A549 (cell line): ENCODE data around the gene CA7.

Source experiments
- CEBPB ChIP-seq, 2 experiments: fragments of >200 bp in 1 of 2; sonication (Bioruptor Twin) in 1 of 2; formaldehyde crosslinking in 1 of 2; IDR thresholded peaks; 2 replicates each; pipeline ENCODE4 v1.6.1; 2012 to 2016
- CHD2 ChIP-seq: fragments of 150-350 bp; IDR thresholded peaks from 2 replicates; pipeline ENCODE4 v1.6.1; 2014; ENCODE audit warnings: low read length; ENCODE audit not compliant: partially characterized antibody
- EP300 ChIP-seq, 2 experiments: fragments of >200 bp; sonication (Bioruptor Twin); formaldehyde crosslinking; IDR thresholded peaks; 2 replicates in 1 of 2; 3 replicates in 1 of 2; pipeline ENCODE4 v1.6.1; 2016 to 2017
- POLR2A ChIP-seq: IDR thresholded peaks from 2 replicates; pipeline ENCODE4 v1.6.1; 2012; ENCODE audit warnings: mild to moderate bottlenecking, low read length
- RAD21 ChIP-seq, 2 experiments: fragments of >200 bp in 1 of 2; sonication (Bioruptor Twin) in 1 of 2; formaldehyde crosslinking in 1 of 2; IDR thresholded peaks in 1 of 2; conservative IDR thresholded peaks in 1 of 2; 2 replicates in 1 of 2; 3 replicates in 1 of 2; pipeline ENCODE4 v1.6.1; 2012 to 2018; ENCODE audit warnings: inconsistent platforms in 1 of 2
- RNF2 ChIP-seq: fragments of 200-600 bp; sonication (generic); IDR thresholded peaks from 2 replicates; pipeline ENCODE4 v1.6.1; 2016; ENCODE audit warnings: low read depth, mild to moderate bottlenecking, antibody characterized with exemption, moderate library complexity, borderline replicate concordance
- SREBF2 ChIP-seq: fragments of 450-650 bp; IDR thresholded peaks from 2 replicates; pipeline ENCODE4 v1.6.1; 2014; ENCODE audit warnings: mild to moderate bottlenecking, moderate library complexity
- TF ChIP-seq, protein P1 (sequence below): fragments of 200-600 bp; sonication (generic); IDR thresholded peaks from 2 replicates; pipeline ENCODE4 v1.6.1; 2016; ENCODE audit warnings: antibody characterized with exemption, mild to moderate bottlenecking, moderate library complexity

DNA sequence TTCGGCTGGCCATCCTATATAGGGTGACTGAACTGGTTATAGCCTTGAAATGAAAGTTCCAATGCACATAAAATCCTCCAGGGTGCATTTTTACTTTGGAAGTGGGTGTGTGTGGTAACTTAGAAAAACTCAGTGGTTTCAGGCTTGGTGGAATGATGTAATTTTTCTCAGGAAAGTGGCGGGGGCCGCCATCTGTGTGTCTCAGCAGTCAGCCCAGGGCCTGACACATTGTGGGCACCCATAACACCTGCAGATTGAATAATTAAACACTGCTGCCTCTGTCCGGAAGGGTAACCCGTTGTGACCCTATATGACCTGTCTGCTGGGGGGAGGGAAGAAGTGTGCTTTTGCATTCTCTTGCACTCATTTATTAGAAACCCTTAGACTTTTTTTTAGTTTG, 33.9 kb downstream of the CA7 start:
- TF ChIP-seq, protein P1, sequence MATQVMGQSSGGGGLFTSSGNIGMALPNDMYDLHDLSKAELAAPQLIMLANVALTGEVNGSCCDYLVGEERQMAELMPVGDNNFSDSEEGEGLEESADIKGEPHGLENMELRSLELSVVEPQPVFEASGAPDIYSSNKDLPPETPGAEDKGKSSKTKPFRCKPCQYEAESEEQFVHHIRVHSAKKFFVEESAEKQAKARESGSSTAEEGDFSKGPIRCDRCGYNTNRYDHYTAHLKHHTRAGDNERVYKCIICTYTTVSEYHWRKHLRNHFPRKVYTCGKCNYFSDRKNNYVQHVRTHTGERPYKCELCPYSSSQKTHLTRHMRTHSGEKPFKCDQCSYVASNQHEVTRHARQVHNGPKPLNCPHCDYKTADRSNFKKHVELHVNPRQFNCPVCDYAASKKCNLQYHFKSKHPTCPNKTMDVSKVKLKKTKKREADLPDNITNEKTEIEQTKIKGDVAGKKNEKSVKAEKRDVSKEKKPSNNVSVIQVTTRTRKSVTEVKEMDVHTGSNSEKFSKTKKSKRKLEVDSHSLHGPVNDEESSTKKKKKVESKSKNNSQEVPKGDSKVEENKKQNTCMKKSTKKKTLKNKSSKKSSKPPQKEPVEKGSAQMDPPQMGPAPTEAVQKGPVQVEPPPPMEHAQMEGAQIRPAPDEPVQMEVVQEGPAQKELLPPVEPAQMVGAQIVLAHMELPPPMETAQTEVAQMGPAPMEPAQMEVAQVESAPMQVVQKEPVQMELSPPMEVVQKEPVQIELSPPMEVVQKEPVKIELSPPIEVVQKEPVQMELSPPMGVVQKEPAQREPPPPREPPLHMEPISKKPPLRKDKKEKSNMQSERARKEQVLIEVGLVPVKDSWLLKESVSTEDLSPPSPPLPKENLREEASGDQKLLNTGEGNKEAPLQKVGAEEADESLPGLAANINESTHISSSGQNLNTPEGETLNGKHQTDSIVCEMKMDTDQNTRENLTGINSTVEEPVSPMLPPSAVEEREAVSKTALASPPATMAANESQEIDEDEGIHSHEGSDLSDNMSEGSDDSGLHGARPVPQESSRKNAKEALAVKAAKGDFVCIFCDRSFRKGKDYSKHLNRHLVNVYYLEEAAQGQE = no peak
- no peak for TF ChIP-seq RAD21 (conservative IDR thresholded peaks at IDR 0.05 in 1 of 2, IDR thresholded peaks at IDR 0.05 in 1 of 2)
- no peak for TF ChIP-seq CEBPB (IDR thresholded peaks at IDR 0.05)
- TF ChIP-seq POLR2A = no peak
- no peak for TF ChIP-seq CHD2
- TF ChIP-seq EP300 (IDR thresholded peaks at IDR 0.05) = no peak
- TF ChIP-seq RNF2 = no peak
- no peak for TF ChIP-seq SREBF2
